Measurements from ENCODE around the gene AHNAK.

- no peak for TF ChIP-seq POLR2A (IDR thresholded peaks at IDR 0.05)
- no peak for TF ChIP-seq CTCF (IDR thresholded peaks at IDR 0.05)
These were observed 135.1 kb downstream of the AHNAK start for GRCh38 chr11:62411524-62411923.
